GM12878 (cell line): Measurements from ENCODE around the gene EIF3A. TPM values are rescaled to one million over a fixed set of nuclear protein-coding genes. Genes with fewer than 3 reads are reported as not detected.

Experiments used
- ATAC-seq: fragments of 200-7000 bp; cut with Tn5 transposase; 3 replicates; pipeline ENCODE4 v1.9.1; 2020; ENCODE audit warnings: mild to moderate bottlenecking, moderate library complexity
- BruUV-seq: library from RNA; stranded (reverse); fragments of 400-500 nt; replicated peaks from 2 replicates; lab custom pipeline; 2021; lab: Mats Ljungman, UMichigan
- CTCF ChIA-PET: fragments of 300-600 bp; sonication (Branson Sonifier 250); formaldehyde crosslinking; extraction: SDS; loops from one replicate; lab custom pipeline; 2021; ENCODE audit warnings: inconsistent platforms; lab: Yijun Ruan, JAX
- POLR2A ChIA-PET: fragments of 350-600 bp; formaldehyde crosslinking; extraction: SDS; loops from one replicate; lab custom pipeline; 2021; ENCODE audit warnings: inconsistent platforms; lab: Charles Lee
- RAD21 ChIA-PET: fragments of 300-600 bp; sonication (Branson Sonifier 250); formaldehyde crosslinking; loops from one replicate; lab custom pipeline; 2023; ENCODE audit warnings: antibody characterized with exemption; ENCODE audit not compliant: unreplicated experiment; lab: Charles Lee
- SMC1A ChIA-PET: fragments of 300-600 bp; sonication (Branson Sonifier 250); formaldehyde crosslinking; loops from one replicate; lab custom pipeline; 2023; ENCODE audit not compliant: unreplicated experiment, uncharacterized antibody; lab: Charles Lee
- DNase-seq: peaks from one replicate; pipeline ENCODE4 v3.0.0-alpha.2; 2011; ENCODE audit warnings: low read depth, low spot score
- FAIRE-seq: peaks from 3 replicates; lab custom pipeline; 2011; peaks lifted over from hg19 to GRCh38; lab: Jason Lieb, UNC
- H2AFZ ChIP-seq: 2 replicates; pipeline ENCODE4 v1.6.0; 2011; ENCODE audit warnings: low read depth, low read length, control low read depth; ENCODE audit not compliant: control insufficient read depth
- H3K27ac ChIP-seq: 2 replicates; pipeline ENCODE4 v1.5.1; 2011; ENCODE audit warnings: control low read depth; ENCODE audit not compliant: control insufficient read depth, insufficient read depth
- H3K27me3 ChIP-seq, 2 experiments: replicated peaks in 1 of 2; 2 replicates each; pipeline versions ENCODE4 v1.6.0 to v1.6.1; 2011; ENCODE audit warnings: low read length in 1 of 2; ENCODE audit not compliant: control insufficient read depth in 2 of 2, insufficient read depth in 2 of 2
- H3K36me3 ChIP-seq, 2 experiments: 2 replicates each; pipeline ENCODE4 v1.5.1; 2011; ENCODE audit warnings: low read length in 1 of 2; ENCODE audit not compliant: control insufficient read depth in 2 of 2, insufficient read depth in 2 of 2
- H3K4me1 ChIP-seq: 2 replicates; pipeline ENCODE4 v1.6.1; 2011; ENCODE audit warnings: mild to moderate bottlenecking, low read length, moderate library complexity, mixed read lengths; ENCODE audit not compliant: control insufficient read depth, insufficient read depth
- H3K4me2 ChIP-seq: 2 replicates; pipeline ENCODE4 v1.6.0; 2011; ENCODE audit warnings: control low read depth; ENCODE audit not compliant: control insufficient read depth, insufficient read depth
- H3K4me3 ChIP-seq: fragments of 200-600 bp; sonication (generic); 2 replicates; pipeline ENCODE4 v1.5.1; 2016
- H3K79me2 ChIP-seq: 2 replicates; pipeline ENCODE4 v1.6.0; 2011; ENCODE audit warnings: low read length; ENCODE audit not compliant: control insufficient read depth, insufficient read depth
- H3K9ac ChIP-seq: 2 replicates; pipeline ENCODE4 v1.8.0; 2011; ENCODE audit warnings: low read length, control low read depth, mixed read lengths; ENCODE audit not compliant: control insufficient read depth, insufficient read depth
- H3K9me3 ChIP-seq: replicated peaks from 3 replicates; pipeline ENCODE4 v1.5.1; 2011; ENCODE audit warnings: mild to moderate bottlenecking, low read length; ENCODE audit not compliant: control insufficient read depth, insufficient read depth
- H4K20me1 ChIP-seq: 2 replicates; pipeline ENCODE4 v1.6.0; 2011; ENCODE audit not compliant: control insufficient read depth, insufficient read depth
- BACH1 ChIP-seq: fragments of 450-650 bp; IDR thresholded peaks from 2 replicates; pipeline ENCODE4 v1.6.1; 2017; ENCODE audit warnings: mild to moderate bottlenecking, borderline replicate concordance
- BCL11A ChIP-seq: IDR thresholded peaks from 2 replicates; pipeline ENCODE4 v1.6.1; 2011; ENCODE audit warnings: low read depth, low read length
- CREB1 ChIP-seq: IDR thresholded peaks from 2 replicates; pipeline ENCODE4 v1.6.1; 2012; ENCODE audit warnings: low read depth, mild to moderate bottlenecking, inconsistent platforms
- EED ChIP-seq: sonication (generic); IDR thresholded peaks from 2 replicates; pipeline ENCODE4 v1.6.1; 2016; ENCODE audit warnings: antibody characterized with exemption, low read depth
- EGR1 ChIP-seq, 2 experiments: IDR thresholded peaks; 1 replicate in 1 of 2; 2 replicates in 1 of 2; pipeline ENCODE4 v1.6.1; 2011 to 2012; ENCODE audit warnings: low read depth in 2 of 2, low read length in 2 of 2, borderline replicate concordance in 1 of 2, mild to moderate bottlenecking in 1 of 2, moderate library complexity in 1 of 2
- GATAD2B ChIP-seq: fragments of 450-650 bp; conservative IDR thresholded peaks from 2 replicates; pipeline ENCODE4 v1.6.1; 2017; ENCODE audit warnings: low read depth, mild to moderate bottlenecking, moderate library complexity
- IKZF2 ChIP-seq, 2 experiments: fragments of 450-650 bp; IDR thresholded peaks; 2 replicates each; pipeline ENCODE4 v1.6.1; 2017; ENCODE audit warnings: mild to moderate bottlenecking in 2 of 2, moderate library complexity in 2 of 2
- MAX ChIP-seq: IDR thresholded peaks from 2 replicates; pipeline ENCODE4 v1.6.1; 2012; ENCODE audit warnings: low read depth, low read length, improper control_type of control experiment
- MLLT1 ChIP-seq: fragments of 450-650 bp; IDR thresholded peaks from 2 replicates; pipeline ENCODE4 v1.6.1; 2016; ENCODE audit warnings: mild to moderate bottlenecking
- MYC ChIP-seq: IDR thresholded peaks from 2 replicates; pipeline ENCODE4 v1.6.1; 2011; ENCODE audit warnings: mild to moderate bottlenecking, low read length, moderate library complexity, inconsistent platforms; ENCODE audit not compliant: insufficient read depth, insufficient replicate concordance, insufficient read length, severe bottlenecking
- NR2F1 ChIP-seq: fragments of 450-650 bp; conservative IDR thresholded peaks from 2 replicates; pipeline ENCODE4 v1.6.1; 2017; ENCODE audit warnings: mild to moderate bottlenecking
- POLR2AphosphoS2 ChIP-seq: IDR thresholded peaks from 2 replicates; pipeline ENCODE4 v1.6.1; 2011; ENCODE audit warnings: low read depth, mild to moderate bottlenecking, low read length, improper control_type of control experiment, moderate library complexity
- RCOR1 ChIP-seq: conservative IDR thresholded peaks from 2 replicates; pipeline ENCODE4 v1.6.1; 2012; ENCODE audit warnings: low read depth, low read length, improper control_type of control experiment
- SIN3A ChIP-seq: IDR thresholded peaks from 2 replicates; pipeline ENCODE4 v1.6.1; 2012; ENCODE audit warnings: low read depth, low read length, improper control_type of control experiment
- SPI1 ChIP-seq: IDR thresholded peaks from 2 replicates; pipeline ENCODE4 v1.6.1; 2011; ENCODE audit warnings: low read depth, mild to moderate bottlenecking, low read length, moderate library complexity, borderline replicate concordance; ENCODE audit not compliant: insufficient read depth
- TBL1XR1 ChIP-seq: IDR thresholded peaks from 2 replicates; pipeline ENCODE4 v1.6.1; 2012; ENCODE audit warnings: low read depth, low read length, improper control_type of control experiment
- TCF12 ChIP-seq: IDR thresholded peaks from 2 replicates; pipeline ENCODE4 v1.6.1; 2011; ENCODE audit warnings: low read depth, mild to moderate bottlenecking, low read length
- USF1 ChIP-seq: IDR thresholded peaks from 2 replicates; pipeline ENCODE4 v1.6.1; 2011; ENCODE audit warnings: borderline replicate concordance, low read depth, mild to moderate bottlenecking, moderate library complexity, mixed read lengths, low read length; ENCODE audit not compliant: insufficient read depth; ENCODE audit errors: extremely low read length
- WRNIP1 ChIP-seq: IDR thresholded peaks from 2 replicates; pipeline ENCODE4 v1.6.1; 2011; ENCODE audit warnings: low read depth, low read length, improper control_type of control experiment, borderline replicate concordance
- YBX1 ChIP-seq: fragments of 450-650 bp; IDR thresholded peaks from 2 replicates; pipeline ENCODE4 v1.6.1; 2016; ENCODE audit warnings: antibody characterized with exemption
- YY1 ChIP-seq: IDR thresholded peaks from 2 replicates; pipeline ENCODE4 v1.6.1; 2011; ENCODE audit warnings: low read depth, mild to moderate bottlenecking, low read length
- WGBS: methylation state at CpG from one replicate; pipeline ENCODE4 v1.1.6; 2016; ENCODE audit warnings: low lambda C conversion rate; ENCODE audit not compliant: insufficient replicate concordance, insufficient coverage; ENCODE audit errors: missing lambda C conversion rate; 5-methylcytosine and 5-hydroxymethylcytosine counted together
- in situ Hi-C: fragments of 300-500 bp; cut with MboI; formaldehyde crosslinking; loops from 9 replicates; pipeline ENCODE4 v1.14.3; 2018; ENCODE audit warnings: mixed read lengths
- intact Hi-C: fragments of 100-400 bp; cut with micrococcal nuclease; formaldehyde crosslinking; loops from one replicate; pipeline ENCODE4 v1.14.2; 2022; ENCODE audit not compliant: unreplicated experiment
- polyA plus RNA-seq, 11 experiments: library from polyadenylated mRNA; depleted of rRNA in 4 of 11; unstranded in 6 of 11; stranded (reverse) in 5 of 11; fragments of >200 nt; fragmentation: Nextera tagmentation in 4 of 11; fragmentation: Illumina TruSeq in 1 of 11; extraction: Ambion mirVana in 4 of 11; extraction: Trizol in 1 of 11; gene quantifications; 1 replicate in 1 of 11; 2 replicates in 10 of 11; pipeline versions ENCODE4 v1.2.1 to v1.2.3, GENCODE V29; 2011 to 2016; ENCODE audit warnings: inconsistent platforms in 2 of 11, missing spikeins in 2 of 11, low read depth in 1 of 11
- total RNA-seq, 4 experiments: library from RNA; depleted of rRNA in 3 of 4; stranded (reverse); fragments of >200 nt in 3 of 4; fragmentation: Illumina TruSeq in 1 of 4; extraction: Trizol in 1 of 4; gene quantifications; 2 replicates each; pipeline versions ENCODE4 v1.2.1 to v1.2.3, GENCODE V29; 2013 to 2021

The EIF3A gene
- total and polyA plus RNA-seq, 10 of the 15 experiments (the other 5 are each of a cell fraction or from before 2014, with no cell fraction given), result 42.3 to 195 (median 96.3) TPM

GRCh38 chr10:119030421-119031250 is 50.0 kb downstream of the EIF3A start:
- H3K4me3 ChIP-seq, result peak overlapping the region; percentile 62; the same call in 1 of the 2 replicates
- RAD21 ChIA-PET, result interaction anchor here (0.6 to 1.4 kb wide), 5 partner anchors 49 to 179 kb away, joined by 3 to 4 read pairs (median 3); no protein-coding TSS in a partner anchor
- ATAC-seq (peak; percentile 81), DNase-seq (peak; percentile 62), FAIRE-seq (peak; percentile 81)
- POLR2A ChIA-PET, result interaction anchor here (0.6 to 1.3 kb wide), 2 partner anchors 45 to 108 kb away, joined by 5 to 8 read pairs; no protein-coding TSS in a partner anchor
- intact Hi-C loops, result loop anchor here (1.0 to 5.0 kb wide), 2 partner anchors 42 to 59 kb away; no protein-coding TSS in a partner anchor
- peaks cover 1 to 7% of the 10 kb centered on the region in 2 experiments for H3K36me3 ChIP-seq
- no TSS peak for BruUV-seq
- no peaks in the 10 kb centered on the region; the same call in 1 of the 2 replicates for H3K79me2 ChIP-seq
- peak overlapping the region; percentile 58 for H3K4me2 ChIP-seq
- H2AFZ ChIP-seq, result no peak overlapping the region; the same call in none of the 2 replicates
- in situ Hi-C loops, result no loop called here
- SMC1A ChIA-PET, result interaction anchor here (0.6 to 1.8 kb wide), 12 partner anchors 9 to 277 kb away, joined by 3 to 10 read pairs (median 3); no protein-coding TSS in a partner anchor
- no peaks in the 10 kb centered on the region; a peak in 1 of 4 replicates for H3K27me3 ChIP-seq
- peaks cover 13% of the 10 kb centered on the region for H3K4me1 ChIP-seq
- H3K9ac ChIP-seq, result no peak overlapping the region
- H4K20me1 ChIP-seq, result no peaks in the 10 kb centered on the region; the same call in 1 of the 2 replicates
- 1% methylated on average over 65 of the region's 65 CpGs for WGBS
- H3K9me3 ChIP-seq, result no peaks in the 10 kb centered on the region
- H3K27ac ChIP-seq, result 0 out of 2 replicates have a peak overlapping the region, but pooled peaks have one; percentile 14
- CTCF ChIA-PET, result interaction anchor here (0.6 to 3.0 kb wide), 7 partner anchors 9 to 686 kb away, joined by 3 to 16 read pairs (median 3); partner anchors contain the start of gene GRK5
- TF ChIP-seq MYC (no peak), TBL1XR1 (0 out of 2 replicates have a peak, but pooled peaks have one; percentile 64), EED (peak; percentile 70), RCOR1 (no peak), YBX1 (no peak), MLLT1 (no peak), POLR2AphosphoS2 (0 out of 2 replicates have a peak, but pooled peaks have one; percentile 48), BACH1 (peak; percentile 73), SIN3A (no peak), YY1 (no peak), NR2F1 (no peak), IKZF2 (IDR thresholded peaks at IDR 0.05) (no peak; a peak in 1 of 4 replicates), CREB1 (no peak), MAX (peak; percentile 57; the same call in 1 of the 2 replicates), SPI1 (0 out of 2 replicates have a peak, but pooled peaks have one; percentile 10), TCF12 (no peak), GATAD2B (peak; percentile 56), EGR1 (IDR thresholded peaks at IDR 0.05; ENCODE audit: borderline replicate concordance in 1 of 2, low read depth in 2 of 2, low read length in 2 of 2) (peak in 1 of 2 experiments; percentile 80; a peak in 2 of 3 replicates), BCL11A (peak; percentile 22; the same call in 1 of the 2 replicates), WRNIP1 (no peak), USF1 (peak; percentile 32)
